Memory B cell (primary cell): Measurements from ENCODE around the gene ARID4B.
A peak's percentile ranks its signal among the peaks of the same experiment; 100 is the strongest.
"Not testable (repeated sequence)": the region's sequence is repeated elsewhere in the genome, so short reads cannot be mapped to it uniquely, and the experiment has no call there.

Experiments used
- ATAC-seq: fragments of 150-1000 bp; cut with Tn5 transposase; 2 replicates; pipeline ENCODE4 v1.10.0; 2021; ENCODE audit warnings: low read depth, mild to moderate bottlenecking, moderate library complexity
- DNase-seq, 2 donors: peaks; one replicate each; pipeline ENCODE4 v3.0.0; 2022; ENCODE audit warnings: low spot score in 2 of 2
- H3K27ac Mint-ChIP-seq: one replicate; pipeline ENCODE4 v1.8.0; 2022; ENCODE audit warnings: mild to moderate bottlenecking, moderate library complexity, mixed read lengths
- H3K27me3 Mint-ChIP-seq: one replicate; pipeline ENCODE4 v1.8.0; 2022; ENCODE audit warnings: mixed read lengths
- H3K36me3 Mint-ChIP-seq: one replicate; pipeline ENCODE4 v1.8.0; 2022; ENCODE audit warnings: mild to moderate bottlenecking, mixed read lengths
- H3K4me1 Mint-ChIP-seq: one replicate; pipeline ENCODE4 v1.8.0; 2022; ENCODE audit warnings: mixed read lengths
- H3K4me3 Mint-ChIP-seq: one replicate; pipeline ENCODE4 v1.8.0; 2022; ENCODE audit warnings: mild to moderate bottlenecking, moderate library complexity, mixed read lengths
- H3K9me3 Mint-ChIP-seq: one replicate; pipeline ENCODE4 v1.8.0; 2022; ENCODE audit warnings: mixed read lengths

Gene ARID4B

GRCh38 chr1:235327559-235328270 is at the start of gene ARID4B:
Gene ARID4B (minus strand): TSS chr1:235328179. CDS start chr1:235326919, 1,260 bp downstream.
- no peaks in the 10 kb centered on the region for H3K27me3 Mint-ChIP-seq
- H3K27ac Mint-ChIP-seq = no peak within 1 kb of the TSS
- H3K9me3 Mint-ChIP-seq = no peaks in the 10 kb centered on the region
- H3K4me3 Mint-ChIP-seq = peak within 1 kb of the TSS; percentile 95
- peaks cover 29% of the 10 kb centered on the region for H3K4me1 Mint-ChIP-seq
- peaks cover 3% of the 10 kb centered on the region for H3K36me3 Mint-ChIP-seq
- ATAC-seq (no peak), DNase-seq (peak in 1 of 2 donors; percentile 71)

GRCh38 chr1:235375919-235376605 is 48.1 kb upstream of the ARID4B start:
- Mint-ChIP-seq H3K4me1 (peaks cover 8% of the 10 kb centered on the region), H3K27ac (no peak overlapping the region), H3K27me3 (no peaks in the 10 kb centered on the region), H3K4me3 (no peak overlapping the region), H3K9me3 (no peaks in the 10 kb centered on the region), H3K36me3 (peaks cover 12% of the 10 kb centered on the region)
- no peak for ATAC-seq
- no peak for DNase-seq

GRCh38 chr1:235369802-235370201 is 41.8 kb upstream of the ARID4B start:
- Mint-ChIP-seq H3K4me3 (no peak overlapping the region), H3K27me3 (no peaks in the 10 kb centered on the region), H3K27ac (no peak overlapping the region), H3K36me3 (peaks cover 6% of the 10 kb centered on the region), H3K4me1 (peaks cover 23% of the 10 kb centered on the region), H3K9me3 (no peaks in the 10 kb centered on the region)
- ATAC-seq (no peak), DNase-seq (no peak)

- H3K27me3 Mint-ChIP-seq = no peaks in the 10 kb centered on the region
Observed at GRCh38 chr1:235368428-235368827, 40.4 kb upstream of the ARID4B start.

GRCh38 chr1:235367000-235367908 is 39.3 kb upstream of the ARID4B start, which contains the start of gene TBCE:
Gene TBCE (plus strand): TSS chr1:235367427. CDS start chr1:235380050, 12,623 bp downstream.
- H3K4me1 Mint-ChIP-seq = peaks cover 19% of the 10 kb centered on the region
- ATAC-seq (peak; percentile 99), DNase-seq (peak; percentile 60 to 65)
- peaks cover 4% of the 10 kb centered on the region for H3K36me3 Mint-ChIP-seq
- H3K9me3 Mint-ChIP-seq = no peaks in the 10 kb centered on the region
- H3K4me3 Mint-ChIP-seq = peak within 1 kb of the TSS; percentile 98
- H3K27me3 Mint-ChIP-seq = no peaks in the 10 kb centered on the region
- H3K27ac Mint-ChIP-seq = peak within 1 kb of the TSS; percentile 84

More at GRCh38 chr1:235368428-235368827, 40.4 kb upstream of the ARID4B start:
- DNase-seq (no peak), ATAC-seq (no peak)
- Mint-ChIP-seq H3K36me3 (peaks cover 4% of the 10 kb centered on the region), H3K9me3 (no peaks in the 10 kb centered on the region), H3K4me1 (peaks cover 21% of the 10 kb centered on the region), H3K27ac (no peak overlapping the region), H3K4me3 (peak overlapping the region; percentile 47)

GRCh38 chr1:235366286-235366685 is 38.3 kb upstream of the ARID4B start:
- no peak for ATAC-seq
- H3K36me3 Mint-ChIP-seq = peaks cover 3% of the 10 kb centered on the region
- H3K9me3 Mint-ChIP-seq = no peaks in the 10 kb centered on the region
- H3K27me3 Mint-ChIP-seq = no peaks in the 10 kb centered on the region
- H3K4me1 Mint-ChIP-seq = peaks cover 19% of the 10 kb centered on the region
- no peak for DNase-seq
- peak overlapping the region; percentile 80 for H3K4me3 Mint-ChIP-seq
- peak overlapping the region; percentile 46 for H3K27ac Mint-ChIP-seq

- not testable (repeated sequence) for H3K27ac Mint-ChIP-seq, H3K36me3 Mint-ChIP-seq, DNase-seq, H3K4me3 Mint-ChIP-seq, H3K27me3 Mint-ChIP-seq, H3K9me3 Mint-ChIP-seq, ATAC-seq
- H3K4me1 Mint-ChIP-seq = peaks cover 15% of the 10 kb centered on the region
Observed at GRCh38 chr1:235364189-235364588, 36.2 kb upstream of the ARID4B start.

GRCh38 chr1:235358899-235359298 is 30.9 kb upstream of the ARID4B start:
- Mint-ChIP-seq H3K4me1 (peaks cover 3% of the 10 kb centered on the region), H3K27me3 (no peaks in the 10 kb centered on the region), H3K4me3 (no peak overlapping the region), H3K36me3 (no peaks in the 10 kb centered on the region), H3K9me3 (no peaks in the 10 kb centered on the region), H3K27ac (no peak overlapping the region)
- no peak for ATAC-seq
- no peak for DNase-seq

GRCh38 chr1:235357485-235358373 is 29.8 kb upstream of the ARID4B start:
- Mint-ChIP-seq H3K4me3 (no peak overlapping the region), H3K9me3 (no peaks in the 10 kb centered on the region), H3K36me3 (no peaks in the 10 kb centered on the region), H3K4me1 (peaks cover 3% of the 10 kb centered on the region), H3K27me3 (no peaks in the 10 kb centered on the region), H3K27ac (peak overlapping the region; percentile 53)
- DNase-seq (no peak), ATAC-seq (no peak)

- no peak for ATAC-seq
- H3K4me1 Mint-ChIP-seq = no peaks in the 10 kb centered on the region
- H3K36me3 Mint-ChIP-seq = no peaks in the 10 kb centered on the region
- no peaks in the 10 kb centered on the region for H3K27me3 Mint-ChIP-seq
- no peak overlapping the region for H3K4me3 Mint-ChIP-seq
- no peak overlapping the region for H3K27ac Mint-ChIP-seq
- no peak for DNase-seq
- H3K9me3 Mint-ChIP-seq = no peaks in the 10 kb centered on the region
Observed at GRCh38 chr1:235351898-235352297, 23.9 kb upstream of the ARID4B start.

GRCh38 chr1:235351441-235351840 is 23.5 kb upstream of the ARID4B start:
- no peaks in the 10 kb centered on the region for H3K4me1 Mint-ChIP-seq
- no peaks in the 10 kb centered on the region for H3K9me3 Mint-ChIP-seq
- no peak for DNase-seq
- H3K4me3 Mint-ChIP-seq = no peak overlapping the region
- ATAC-seq = no peak
- H3K36me3 Mint-ChIP-seq = no peaks in the 10 kb centered on the region
- H3K27ac Mint-ChIP-seq = no peak overlapping the region
- no peaks in the 10 kb centered on the region for H3K27me3 Mint-ChIP-seq

- Mint-ChIP-seq H3K4me1 (peaks cover 3% of the 10 kb centered on the region), H3K36me3 (peaks cover 28% of the 10 kb centered on the region), H3K27me3 (no peaks in the 10 kb centered on the region), H3K4me3 (no peak overlapping the region), H3K9me3 (no peaks in the 10 kb centered on the region), H3K27ac (no peak overlapping the region)
- ATAC-seq (no peak), DNase-seq (no peak)
Observed at GRCh38 chr1:235343726-235344125, 15.7 kb upstream of the ARID4B start.

- no peaks in the 10 kb centered on the region for H3K9me3 Mint-ChIP-seq
- ATAC-seq (no peak), DNase-seq (no peak)
- no peak overlapping the region for H3K27ac Mint-ChIP-seq
- peaks cover 30% of the 10 kb centered on the region for H3K36me3 Mint-ChIP-seq
- peaks cover 3% of the 10 kb centered on the region for H3K4me1 Mint-ChIP-seq
- no peak overlapping the region for H3K4me3 Mint-ChIP-seq
- H3K27me3 Mint-ChIP-seq = no peaks in the 10 kb centered on the region
Observed at GRCh38 chr1:235342471-235342870, 14.5 kb upstream of the ARID4B start.
